Liver (tissue), 9 donors: ENCODE measurements around the gene ANTXR1. TPM values are rescaled to one million over a fixed set of nuclear protein-coding genes. Genes with fewer than 3 reads are reported as not detected.

Experiments used
- DNase-seq: peaks from one replicate; pipeline ENCODE4 v3.0.0-alpha.2; 2017; ENCODE audit warnings: low spot score
- H3K27ac ChIP-seq, 2 donors: one replicate each; pipeline ENCODE4 v1.7.0; 2013; ENCODE audit warnings: inconsistent platforms in 2 of 2, low read length in 2 of 2, control low read depth in 1 of 2, low read depth in 1 of 2, mild to moderate bottlenecking in 1 of 2
- H3K27me3 ChIP-seq, 4 donors: one replicate each; pipeline versions ENCODE4 v1.6.1 to v1.7.0; 2013; ENCODE audit warnings: low read length in 3 of 4, inconsistent platforms in 1 of 4, mild to moderate bottlenecking in 1 of 4, moderate library complexity in 1 of 4; ENCODE audit not compliant: control insufficient read depth in 4 of 4, insufficient read depth in 4 of 4
- H3K36me3 ChIP-seq, 4 donors: one replicate each; pipeline versions ENCODE4 v1.6.1 to v1.7.0; 2013; ENCODE audit warnings: low read length in 3 of 4, mild to moderate bottlenecking in 3 of 4, low read depth in 1 of 4, moderate library complexity in 1 of 4; ENCODE audit not compliant: control insufficient read depth in 4 of 4, insufficient read depth in 3 of 4
- H3K4me1 ChIP-seq, 4 donors: one replicate each; pipeline versions ENCODE4 v1.6.1 to v1.7.0; 2013; ENCODE audit warnings: low read length in 3 of 4, mild to moderate bottlenecking in 3 of 4, moderate library complexity in 1 of 4; ENCODE audit not compliant: control insufficient read depth in 4 of 4, insufficient read depth in 4 of 4
- H3K4me3 ChIP-seq, 3 donors: one replicate each; pipeline versions ENCODE4 v1.6.1 to v1.7.0; 2013; ENCODE audit warnings: low read length in 3 of 3, control low read depth in 1 of 3, low read depth in 1 of 3, mild to moderate bottlenecking in 1 of 3
- H3K9ac ChIP-seq, 2 donors: one replicate each; pipeline ENCODE4 v1.7.0; 2013; ENCODE audit warnings: low read length in 2 of 2, mild to moderate bottlenecking in 2 of 2, moderate library complexity in 2 of 2, control low read depth in 1 of 2, low read depth in 1 of 2
- H3K9me3 ChIP-seq, 4 donors: one replicate each; pipeline versions ENCODE4 v1.6.1 to v1.7.0; 2013; ENCODE audit warnings: low read length in 3 of 4; ENCODE audit not compliant: control insufficient read depth in 4 of 4
- ATF3 ChIP-seq: IDR thresholded peaks from 2 replicates; pipeline ENCODE4 v1.6.1; 2016; ENCODE audit warnings: antibody characterized with exemption
- CTCF ChIP-seq: fragments of 150-350 bp; IDR thresholded peaks from 2 replicates; pipeline ENCODE4 v1.5.1; 2017; ENCODE audit warnings: improper control_type of control experiment, low read depth, low read length; ENCODE audit not compliant: missing input control
- EGR1 ChIP-seq, 2 donors: IDR thresholded peaks; 2 replicates each; pipeline ENCODE4 v1.6.1; 2016 to 2018; ENCODE audit warnings: antibody characterized with exemption in 2 of 2, low read depth in 2 of 2
- FOXA1 ChIP-seq: IDR thresholded peaks from 2 replicates; pipeline ENCODE4 v1.6.1; 2016; ENCODE audit warnings: antibody characterized with exemption
- FOXA2 ChIP-seq: IDR thresholded peaks from 2 replicates; pipeline ENCODE4 v1.6.1; 2016; ENCODE audit warnings: antibody characterized with exemption
- GABPA ChIP-seq, 2 donors: IDR thresholded peaks in 1 of 2; conservative IDR thresholded peaks in 1 of 2; 2 replicates each; pipeline ENCODE4 v1.6.1; 2016; ENCODE audit warnings: antibody characterized with exemption in 2 of 2, mild to moderate bottlenecking in 1 of 2, moderate library complexity in 1 of 2
- HNF4A ChIP-seq, 2 donors: conservative IDR thresholded peaks; 2 replicates each; pipeline ENCODE4 v1.6.1; 2016; ENCODE audit warnings: antibody characterized with exemption in 2 of 2, mild to moderate bottlenecking in 2 of 2
- HNF4G ChIP-seq: IDR thresholded peaks from 2 replicates; pipeline ENCODE4 v1.6.1; 2016; ENCODE audit warnings: antibody characterized with exemption
- JUND ChIP-seq, 2 donors: IDR thresholded peaks; 2 replicates each; pipeline ENCODE4 v1.6.1; 2016; ENCODE audit warnings: antibody characterized with exemption in 2 of 2
- NR2F2 ChIP-seq: IDR thresholded peaks from 2 replicates; pipeline ENCODE4 v1.6.1; 2016; ENCODE audit warnings: antibody characterized with exemption
- RAD21 ChIP-seq, 2 donors: IDR thresholded peaks; 2 replicates each; pipeline ENCODE4 v1.6.1; 2016; ENCODE audit warnings: antibody characterized with exemption in 2 of 2, mild to moderate bottlenecking in 2 of 2
- REST ChIP-seq: IDR thresholded peaks from 2 replicates; pipeline ENCODE4 v1.6.1; 2016; ENCODE audit warnings: antibody characterized with exemption, mild to moderate bottlenecking
- RXRA ChIP-seq, 2 donors: IDR thresholded peaks; 2 replicates each; pipeline ENCODE4 v1.6.1; 2017 to 2018; ENCODE audit warnings: antibody characterized with exemption in 2 of 2, mild to moderate bottlenecking in 1 of 2
- SP1 ChIP-seq: IDR thresholded peaks from 2 replicates; pipeline ENCODE4 v1.6.1; 2018; ENCODE audit warnings: antibody characterized with exemption, mild to moderate bottlenecking
- TAF1 ChIP-seq: conservative IDR thresholded peaks from 2 replicates; pipeline ENCODE4 v1.6.1; 2016; ENCODE audit warnings: antibody characterized with exemption, mild to moderate bottlenecking
- YY1 ChIP-seq: IDR thresholded peaks from 2 replicates; pipeline ENCODE4 v1.6.1; 2016; ENCODE audit warnings: antibody characterized with exemption, mild to moderate bottlenecking
- ZBTB33 ChIP-seq: IDR thresholded peaks from 2 replicates; pipeline ENCODE4 v1.6.1; 2016; ENCODE audit warnings: antibody characterized with exemption
- WGBS: extraction: QIAGEN DNeasy Blood & Tissue Kit; methylation state at CpG from one replicate; pipeline ENCODE4 v1.1.7; 2013; 5-methylcytosine and 5-hydroxymethylcytosine counted together
- polyA plus RNA-seq, 2 donors: library from polyadenylated mRNA; stranded (reverse) in 1 of 2; unstranded in 1 of 2; fragments of 200-250 nt in 1 of 2; fragments of >200 nt in 1 of 2; fragmentation: Nextera tagmentation in 1 of 2; extraction: Ambion mirVana in 1 of 2; gene quantifications; one replicate each; pipeline versions ENCODE4 v1.2.1 to v1.2.3, GENCODE V29; 2013 to 2015
- total RNA-seq, 2 donors: library from RNA; depleted of rRNA; stranded (reverse); fragments of >200 nt; gene quantifications; one replicate each; pipeline ENCODE4 v1.2.3, GENCODE V29; 2014
- TF ChIP-seq, protein P1 (sequence below): IDR thresholded peaks from 2 replicates; pipeline ENCODE4 v1.6.1; 2016; ENCODE audit warnings: antibody characterized with exemption
- donor health status: healthy.
- donor health status: healthy.
- donor health status: healthy.
- donor health status: healthy.
- donor health status: healthy.

Gene ANTXR1
- total and polyA plus RNA-seq, 4 donors = 0.60 to 3.6 (median 1.8) TPM

- Histone ChIP-seq H3K4me1 (no peaks in the 10 kb centered on the region), H3K9ac (no peak overlapping the region), H3K36me3 (no peaks in the 10 kb centered on the region), H3K27me3 (no peaks in the 10 kb centered on the region), H3K9me3 (no peaks in the 10 kb centered on the region), H3K27ac (no peak overlapping the region), H3K4me3 (no peak overlapping the region)
- no peak for DNase-seq
- TF ChIP-seq YY1 (no peak), GABPA (IDR thresholded peaks at IDR 0.05 in 1 of 2, conservative IDR thresholded peaks at IDR 0.05 in 1 of 2) (no peak), HNF4A (conservative IDR thresholded peaks at IDR 0.05) (no peak), EGR1 (IDR thresholded peaks at IDR 0.05; ENCODE audit: low read depth in 2 of 2) (no peak), REST (no peak), NR2F2 (no peak), CTCF (no peak), FOXA2 (no peak), RXRA (IDR thresholded peaks at IDR 0.05) (no peak), JUND (IDR thresholded peaks at IDR 0.05) (no peak), ZBTB33 (no peak), ATF3 (no peak), RAD21 (IDR thresholded peaks at IDR 0.05) (no peak), SP1 (no peak), FOXA1 (no peak), HNF4G (no peak), TAF1 (no peak)
- TF ChIP-seq, protein P1, sequence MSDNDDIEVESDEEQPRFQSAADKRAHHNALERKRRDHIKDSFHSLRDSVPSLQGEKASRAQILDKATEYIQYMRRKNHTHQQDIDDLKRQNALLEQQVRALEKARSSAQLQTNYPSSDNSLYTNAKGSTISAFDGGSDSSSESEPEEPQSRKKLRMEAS = no peak
- 87% methylated on average over 1 of the region's 1 CpG for WGBS
Observed at GRCh38 chr2:69250981-69251380, 238.0 kb downstream of the ANTXR1 start.
